Measurements from ENCODE around the gene IMMP2L.

IMMP2L gene

GRCh38 chr7:111235709-111236108 is 326.6 kb downstream of the IMMP2L start:
- Histone ChIP-seq H3K9ac (ENCODE audit: low read length) (no peak overlapping the region), H3F3A (ENCODE audit: insufficient read depth) (no peaks in the 10 kb centered on the region), H3K9me3 (ENCODE audit: insufficient read depth, low read length) (no peaks in the 10 kb centered on the region), H3K79me2 (ENCODE audit: insufficient read depth, low read length) (no peaks in the 10 kb centered on the region), H3K4me2 (ENCODE audit: low read depth, low read length, poor library complexity, severe bottlenecking) (no peak overlapping the region), H4K20me1 (ENCODE audit: low read depth, low read length) (no peaks in the 10 kb centered on the region), H3K4me3 (ENCODE audit: insufficient read depth, low read length, poor library complexity, severe bottlenecking) (no peak overlapping the region), H3K9me2 (replicated peaks; ENCODE audit: insufficient read depth, low read length) (no peaks in the 10 kb centered on the region), H3K27ac (ENCODE audit: low read depth, low read length) (no peak overlapping the region), H3K27me3 (ENCODE audit: low read length) (no peaks in the 10 kb centered on the region), H3K36me3 (ENCODE audit: low read length) (0 out of 2 replicates have a peak, but pooled peaks cover 3% of the 10 kb centered on the region), H2AFZ (ENCODE audit: low read depth, low read length, severe bottlenecking) (no peak overlapping the region)
- TF ChIP-seq CTCF (IDR thresholded peaks at IDR 0.05; ENCODE audit: insufficient read depth, low read length, poor library complexity, severe bottlenecking) (no peak), EZH2phosphoT487 (conservative IDR thresholded peaks at IDR 0.05; ENCODE audit: low read length) (no peak)

GRCh38 chr7:111232249-111233084 is 329.8 kb downstream of the IMMP2L start:
- no peaks in the 10 kb centered on the region for H3F3A ChIP-seq (ENCODE audit: insufficient read depth)
- H3K4me2 ChIP-seq (ENCODE audit: low read depth, low read length, poor library complexity, severe bottlenecking), result no peak overlapping the region
- no peaks in the 10 kb centered on the region for H3K79me2 ChIP-seq (ENCODE audit: insufficient read depth, low read length)
- H3K27me3 ChIP-seq (ENCODE audit: low read length), result no peaks in the 10 kb centered on the region
- H3K27ac ChIP-seq (ENCODE audit: low read depth, low read length), result no peak overlapping the region
- H3K4me3 ChIP-seq (ENCODE audit: insufficient read depth, low read length, poor library complexity, severe bottlenecking), result no peak overlapping the region
- TF ChIP-seq CTCF (IDR thresholded peaks at IDR 0.05; ENCODE audit: insufficient read depth, low read length, poor library complexity, severe bottlenecking), result no peak
- no peaks in the 10 kb centered on the region for H4K20me1 ChIP-seq (ENCODE audit: low read depth, low read length)
- H3K36me3 ChIP-seq (ENCODE audit: low read length), result 0 out of 2 replicates have a peak, but pooled peaks cover 3% of the 10 kb centered on the region
- H2AFZ ChIP-seq (ENCODE audit: low read depth, low read length, severe bottlenecking), result no peak overlapping the region
- no peaks in the 10 kb centered on the region for H3K9me3 ChIP-seq (ENCODE audit: insufficient read depth, low read length)
- H3K9ac ChIP-seq (ENCODE audit: low read length), result no peak overlapping the region
- no peaks in the 10 kb centered on the region for H3K9me2 ChIP-seq (replicated peaks; ENCODE audit: insufficient read depth, low read length)

DNA sequence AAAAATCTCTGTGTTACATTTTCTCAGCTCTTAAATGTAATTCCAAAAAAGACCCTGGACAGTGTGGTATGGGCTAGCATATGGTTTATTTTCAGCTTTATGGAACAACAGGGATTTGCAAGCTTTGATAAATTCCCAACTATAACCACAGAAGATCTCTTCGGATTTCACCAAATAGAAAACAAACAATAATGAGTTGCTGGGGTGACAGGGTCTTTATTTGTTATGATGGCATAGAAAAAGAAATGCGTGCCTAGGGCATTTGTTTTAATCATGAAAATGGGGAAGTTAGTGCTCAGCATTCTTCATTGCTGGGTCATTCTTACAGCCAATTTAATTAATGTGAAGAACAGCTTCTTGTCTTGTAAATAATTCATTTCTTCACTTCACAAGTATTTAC is 332.4 kb downstream of the IMMP2L start:
- Histone ChIP-seq H4K20me1 (ENCODE audit: low read depth, low read length) (no peaks in the 10 kb centered on the region), H3K9me2 (replicated peaks; ENCODE audit: insufficient read depth, low read length) (no peaks in the 10 kb centered on the region), H3K27me3 (ENCODE audit: low read length) (no peaks in the 10 kb centered on the region), H3K9me3 (ENCODE audit: insufficient read depth, low read length) (no peaks in the 10 kb centered on the region), H3K9ac (ENCODE audit: low read length) (no peak overlapping the region), H3F3A (ENCODE audit: insufficient read depth) (no peaks in the 10 kb centered on the region), H3K27ac (ENCODE audit: low read depth, low read length) (no peak overlapping the region), H3K36me3 (ENCODE audit: low read length) (no peaks in the 10 kb centered on the region), H3K4me3 (ENCODE audit: insufficient read depth, low read length, poor library complexity, severe bottlenecking) (no peak overlapping the region), H2AFZ (ENCODE audit: low read depth, low read length, severe bottlenecking) (no peak overlapping the region), H3K79me2 (ENCODE audit: insufficient read depth, low read length) (no peaks in the 10 kb centered on the region), H3K4me2 (ENCODE audit: low read depth, low read length, poor library complexity, severe bottlenecking) (no peak overlapping the region)
- TF ChIP-seq EZH2phosphoT487 (conservative IDR thresholded peaks at IDR 0.05; ENCODE audit: low read length) (no peak), CTCF (IDR thresholded peaks at IDR 0.05; ENCODE audit: insufficient read depth, low read length, poor library complexity, severe bottlenecking) (no peak)

All from SU-DHL-6 (cell line).